HepG2 (cell line): ENCODE results near the gene ATP9B. TPM values are rescaled to one million over a fixed set of nuclear protein-coding genes. Genes with fewer than 3 reads are reported as not detected.
A peak's percentile ranks its signal among the peaks of the same experiment; 100 is the strongest.

ENCODE experiments used
- ATAC-seq: fragments of 200-7000 bp; cut with Tn5 transposase; 3 replicates; pipeline ENCODE4 v1.9.1; 2020; ENCODE audit warnings: mild to moderate bottlenecking, moderate library complexity
- BruUV-seq: library from RNA; stranded (reverse); fragments of 400-500 nt; replicated peaks from 2 replicates; lab custom pipeline; 2021; lab: Mats Ljungman, UMichigan
- CTCF ChIA-PET: fragments of 300-600 bp; formaldehyde crosslinking; extraction: SDS; loops from one replicate; lab custom pipeline; 2021; ENCODE audit warnings: low total read pairs, inconsistent platforms, low intra/inter-chr PET ratio; lab: Yijun Ruan, JAX
- POLR2A ChIA-PET: fragments of 350-600 bp; sonication (Branson Sonifier 250); formaldehyde crosslinking; loops from one replicate; lab custom pipeline; 2020; ENCODE audit warnings: antibody characterized with exemption, inconsistent platforms; lab: Yijun Ruan, JAX
- DNase-seq: peaks from one replicate; pipeline ENCODE4 v3.0.0-alpha.2; 2015; ENCODE audit warnings: low spot score
- FAIRE-seq: peaks from 3 replicates; lab custom pipeline; 2011; peaks lifted over from hg19 to GRCh38; lab: Jason Lieb, UNC
- H2AFZ ChIP-seq: one replicate; pipeline ENCODE4 v1.6.1; 2011; ENCODE audit warnings: low read length, inconsistent platforms
- H3K27ac ChIP-seq: fragments of 300-600 bp; 3 replicates; pipeline ENCODE4 v1.8.0; 2011; ENCODE audit warnings: mixed run types, mild to moderate bottlenecking, mixed read lengths, low read length, inconsistent platforms; ENCODE audit not compliant: insufficient read depth; ENCODE audit errors: extremely low read length
- H3K27me3 ChIP-seq, 2 experiments: fragments of 200-600 bp in 1 of 2; 2 replicates in 1 of 2; 3 replicates in 1 of 2; pipeline versions ENCODE4 v1.6.0 to v1.8.0; 2011; ENCODE audit warnings: low read length in 2 of 2, mild to moderate bottlenecking in 2 of 2, moderate library complexity in 2 of 2, inconsistent platforms in 1 of 2; ENCODE audit not compliant: insufficient read depth in 2 of 2, control insufficient read depth in 1 of 2
- H3K36me3 ChIP-seq, 2 experiments: fragments of 200-600 bp in 1 of 2; replicated peaks in 1 of 2; 2 replicates in 1 of 2; 3 replicates in 1 of 2; pipeline versions ENCODE4 v1.5.1 to v1.8.0; 2011; ENCODE audit warnings: low read length in 2 of 2, inconsistent platforms in 1 of 2; ENCODE audit not compliant: insufficient read depth in 2 of 2, control insufficient read depth in 1 of 2
- H3K4me1 ChIP-seq: 2 replicates; pipeline ENCODE4 v1.5.1; 2012; ENCODE audit warnings: low read length, inconsistent platforms; ENCODE audit not compliant: insufficient read depth
- H3K4me2 ChIP-seq: 2 replicates; pipeline ENCODE4 v1.6.0; 2011; ENCODE audit warnings: low read depth, low read length, inconsistent platforms
- H3K4me3 ChIP-seq, 3 experiments: fragments of 200-600 bp in 1 of 3; sonication (generic), shearing (Covaris generic) in 1 of 3; replicated peaks in 1 of 3; 2 replicates each; pipeline ENCODE4 v1.5.1; 2011 to 2016; ENCODE audit warnings: low read length in 3 of 3, inconsistent platforms in 2 of 3, low read depth in 2 of 3, mild to moderate bottlenecking in 2 of 3, control low read depth in 1 of 3, mixed read lengths in 1 of 3; ENCODE audit not compliant: insufficient read depth in 1 of 3
- H3K79me2 ChIP-seq: one replicate; pipeline ENCODE4 v1.6.1; 2011; ENCODE audit warnings: low read length, inconsistent platforms; ENCODE audit not compliant: insufficient read depth
- H3K9ac ChIP-seq: 2 replicates; pipeline ENCODE4 v1.6.0; 2011; ENCODE audit warnings: mild to moderate bottlenecking, low read depth, low read length, inconsistent platforms; ENCODE audit not compliant: insufficient read depth
- H3K9me3 ChIP-seq: 2 replicates; pipeline ENCODE4 v1.5.1; 2012; ENCODE audit warnings: mild to moderate bottlenecking, low read length
- H4K20me1 ChIP-seq: 2 replicates; pipeline ENCODE4 v1.6.0; 2011; ENCODE audit warnings: inconsistent platforms, mild to moderate bottlenecking, low read length, moderate library complexity; ENCODE audit not compliant: insufficient read depth
- AKNA ChIP-seq: sonication (generic); formaldehyde crosslinking; IDR thresholded peaks from 2 replicates; pipeline ENCODE4 v1.4.0; 2020; ENCODE audit warnings: missing genetic modification reagents, borderline replicate concordance
- ATF7 ChIP-seq, 2 experiments: fragments of 450-650 bp in 1 of 2; sonication (generic) in 1 of 2; formaldehyde crosslinking in 1 of 2; IDR thresholded peaks; 2 replicates each; pipeline versions ENCODE4 v1.4.0 to v1.6.1; 2016 to 2020; ENCODE audit warnings: antibody characterized with exemption in 1 of 2, mild to moderate bottlenecking in 1 of 2, missing genetic modification reagents in 1 of 2
- CENPT ChIP-seq: sonication (generic); formaldehyde crosslinking; IDR thresholded peaks from 2 replicates; pipeline ENCODE4 v1.8.0; 2022; ENCODE audit warnings: low read depth, mild to moderate bottlenecking, moderate library complexity, missing genetic modification reagents
- CREB1 ChIP-seq, 2 experiments: fragments of 450-650 bp in 1 of 2; IDR thresholded peaks; 2 replicates each; pipeline ENCODE4 v1.6.1; 2016 to 2017; ENCODE audit warnings: control low read depth in 1 of 2, mild to moderate bottlenecking in 1 of 2, missing compliant biosample characterization in 1 of 2, missing genetic modification characterization in 1 of 2
- CREM ChIP-seq, 2 experiments: sonication (generic) in 1 of 2; formaldehyde crosslinking in 1 of 2; IDR thresholded peaks; 2 replicates each; pipeline versions ENCODE4 v1.4.0 to v1.6.1; 2016 to 2020; ENCODE audit warnings: antibody characterized with exemption in 1 of 2, mild to moderate bottlenecking in 1 of 2, missing genetic modification reagents in 1 of 2
- NCOA2 ChIP-seq: sonication (generic); formaldehyde crosslinking; IDR thresholded peaks from 2 replicates; pipeline ENCODE4 v1.8.0; 2022; ENCODE audit warnings: inconsistent platforms
- POLR2AphosphoS2 ChIP-seq: IDR thresholded peaks from 2 replicates; pipeline ENCODE4 v1.6.1; 2011; ENCODE audit warnings: low read depth, low read length, improper control_type of control experiment
- SMARCE1 ChIP-seq: fragments of 450-650 bp; IDR thresholded peaks from 2 replicates; pipeline ENCODE4 v1.6.1; 2017; ENCODE audit warnings: borderline replicate concordance
- UBTF ChIP-seq: sonication (generic); formaldehyde crosslinking; IDR thresholded peaks from 2 replicates; pipeline ENCODE4 v1.4.0; 2020; ENCODE audit warnings: mild to moderate bottlenecking, missing genetic modification reagents
- ZBTB20 ChIP-seq: sonication (generic); formaldehyde crosslinking; IDR thresholded peaks from 2 replicates; pipeline ENCODE4 v1.8.1; 2023; ENCODE audit warnings: missing genetic modification reagents, low read depth, mild to moderate bottlenecking, borderline replicate concordance
- ZMAT3 ChIP-seq: sonication (generic); formaldehyde crosslinking; conservative IDR thresholded peaks from 2 replicates; pipeline ENCODE4 v1.7.0; 2021; ENCODE audit warnings: missing genetic modification reagents
- ZNF10 ChIP-seq: sonication (generic); formaldehyde crosslinking; IDR thresholded peaks from 2 replicates; pipeline ENCODE4 v1.4.0; 2020; ENCODE audit warnings: mild to moderate bottlenecking, low read depth, missing genetic modification reagents, borderline replicate concordance
- ZNF614 ChIP-seq: IDR thresholded peaks from 2 replicates; pipeline ENCODE4 v1.6.1; 2018; ENCODE audit warnings: missing biosample characterization, missing genetic modification reagents, inconsistent platforms, borderline replicate concordance
- WGBS: methylation state at CpG from one replicate; pipeline ENCODE4 v1.1.6; 2017; ENCODE audit warnings: low lambda C conversion rate; 5-methylcytosine and 5-hydroxymethylcytosine counted together
- in situ Hi-C: cut with HindIII; loops from 2 replicates; pipeline ENCODE4 v1.10.0; 2017; ENCODE audit warnings: low pct_unique_long_range_greater_than_20kb; ENCODE audit not compliant: extremely low pct_ligation_motif_present
- intact Hi-C: fragments of 100-400 bp; cut with micrococcal nuclease; formaldehyde crosslinking; loops from one replicate; pipeline ENCODE4 v1.10.0; 2022; ENCODE audit not compliant: unreplicated experiment
- polyA plus RNA-seq, 8 experiments: library from polyadenylated mRNA; depleted of rRNA in 3 of 8; stranded (reverse) in 7 of 8; unstranded in 1 of 8; fragments of >200 nt; fragmentation: Illumina TruSeq in 4 of 8; extraction: Trizol in 4 of 8; gene quantifications; 2 replicates each; pipeline versions ENCODE4 v1.2.1 to v1.2.3, GENCODE V29; 2011 to 2016; ENCODE audit warnings: low read depth in 4 of 8, missing spikeins in 1 of 8, mixed read lengths in 1 of 8; ENCODE audit not compliant: insufficient read depth in 1 of 8
- total RNA-seq, 5 experiments: library from RNA; depleted of rRNA; stranded (reverse); fragments of >200 nt; fragmentation: Illumina TruSeq; extraction: Trizol; gene quantifications; 2 replicates each; pipeline ENCODE4 v1.2.3, GENCODE V29; 2016; ENCODE audit warnings: low read depth in 1 of 5

Gene ATP9B
- total and polyA plus RNA-seq, 2 of the 13 experiments (the other 11 are each of a cell fraction or from before 2014, with no cell fraction given): 10.8 to 11.3 TPM

- TF ChIP-seq AKNA: no peak
- no peak for TF ChIP-seq NCOA2
- TF ChIP-seq SMARCE1: no peak
- TF ChIP-seq POLR2AphosphoS2: no peak
These were observed 342.7 kb downstream of the ATP9B start (continued) for GRCh38 chr18:79411614-79412526.

- ATAC-seq: no peak
- no TSS peak for BruUV-seq
- in situ Hi-C loops: no loop called here
- H4K20me1 ChIP-seq: no peaks in the 10 kb centered on the region
- H3K27ac ChIP-seq: no peak overlapping the region
- H3K27me3 ChIP-seq: peaks cover 4 to 38% of the 10 kb centered on the region in 2 experiments; a peak in 4 of 5 replicates
- no peaks in the 10 kb centered on the region for H3K79me2 ChIP-seq
- POLR2A ChIA-PET: no interaction called here
- no peak overlapping the region for H3K9ac ChIP-seq
- no peak overlapping the region for H3K4me3 ChIP-seq
- H3K4me1 ChIP-seq: no peaks in the 10 kb centered on the region
- no peak for TF ChIP-seq UBTF (CRISPR knock-in tag)
- no peak for TF ChIP-seq ZNF10 (CRISPR knock-in tag)
- no peak for TF ChIP-seq ZNF614 (CRISPR knock-in tag)
- no peak for TF ChIP-seq CENPT
- TF ChIP-seq CREB1 (IDR thresholded peaks at IDR 0.05): peak; percentile 68; the same call in 1 of the 2 replicates
- no peak for TF ChIP-seq CREB1 (CRISPR knock-in tag; IDR thresholded peaks at IDR 0.05)
- TF ChIP-seq CREM (IDR thresholded peaks at IDR 0.05): no peak
- TF ChIP-seq CREM (CRISPR knock-in tag; IDR thresholded peaks at IDR 0.05): no peak
- TF ChIP-seq ZBTB20: no peak
- no peak for TF ChIP-seq ZMAT3 (CRISPR knock-in tag)
- peak; percentile 64 for TF ChIP-seq ATF7 (IDR thresholded peaks at IDR 0.05)
- TF ChIP-seq ATF7 (CRISPR knock-in tag; IDR thresholded peaks at IDR 0.05): no peak
- no peak for DNase-seq
- H3K9me3 ChIP-seq: no peaks in the 10 kb centered on the region
- CTCF ChIA-PET: no interaction called here
- FAIRE-seq: no peak
- intact Hi-C loops: no loop called here
- H2AFZ ChIP-seq: no peak overlapping the region
- H3K4me2 ChIP-seq: no peak overlapping the region
- H3K36me3 ChIP-seq: no peaks in the 10 kb centered on the region
- WGBS: 45% methylated on average over 16 of the region's 16 CpGs
These were observed 343.8 kb downstream of the ATP9B start for GRCh38 chr18:79413025-79413424.
